ENCODE measurements around the gene TBC1D9. TPM values are rescaled to one million over a fixed set of nuclear protein-coding genes. Genes with fewer than 3 reads are reported as not detected.

The TBC1D9 gene
- total RNA-seq, 2 experiments from 2014 or later, result 0.20 to 0.33 TPM

- Histone ChIP-seq H3K4me1 (ENCODE audit: insufficient read depth, low read length) (no peaks in the 10 kb centered on the region), H3K36me3 (ENCODE audit: insufficient read depth, low read length) (no peaks in the 10 kb centered on the region), H3K27ac (ENCODE audit: low read depth in 1 of 2, low read length in 2 of 2) (no peak overlapping the region), H3K9me3 (ENCODE audit: control insufficient read depth in 1 of 2, insufficient read depth in 1 of 2, low read length in 2 of 2) (no peaks in the 10 kb centered on the region), H3K27me3 (ENCODE audit: control insufficient read depth in 1 of 2, insufficient read depth in 2 of 2, low read length in 2 of 2) (no peaks in the 10 kb centered on the region), H3K4me3 (ENCODE audit: low read length) (no peak overlapping the region)
- intact Hi-C loops (cut with DNase I, micrococcal nuclease), result no loop called here
- peaks cover 10% of the 10 kb centered on the region for H3K27me3 Mint-ChIP-seq
- no peak for ATAC-seq (ENCODE audit: poor library complexity)
- POLR2A ChIA-PET, result no interaction called here
- H3K27ac Mint-ChIP-seq, result no peak overlapping the region
- H3K36me3 Mint-ChIP-seq (ENCODE audit: low read depth), result no peaks in the 10 kb centered on the region
- no peak for TF ChIP-seq CTCF (IDR thresholded peaks at IDR 0.05)
- no peak for DNase-seq
- no peak overlapping the region for H3K4me3 Mint-ChIP-seq
- H3K9me3 Mint-ChIP-seq, result no peaks in the 10 kb centered on the region
- H3K4me1 Mint-ChIP-seq (ENCODE audit: low read depth), result no peaks in the 10 kb centered on the region
- CTCF ChIA-PET, result no interaction called here
Observed at GRCh38 chr4:140600408-140600807, 155.8 kb downstream of the TBC1D9 start.

GRCh38 chr4:140595065-140595464 lies 161.1 kb downstream of the TBC1D9 start:
- H3K9me3 Mint-ChIP-seq, result peaks cover 15% of the 10 kb centered on the region
- peaks cover 11% of the 10 kb centered on the region for H3K4me1 Mint-ChIP-seq (ENCODE audit: low read depth)
- no peak overlapping the region for H3K4me3 ChIP-seq (ENCODE audit: low read length)
- ChIA-PET POLR2A (no interaction called here), CTCF (no interaction called here)
- no peaks in the 10 kb centered on the region for H3K9me3 ChIP-seq (ENCODE audit: control insufficient read depth in 1 of 2, insufficient read depth in 1 of 2, low read length in 2 of 2)
- peaks cover 0 to 5% of the 10 kb centered on the region in 2 experiments for H3K27me3 ChIP-seq (ENCODE audit: control insufficient read depth in 1 of 2, insufficient read depth in 2 of 2, low read length in 2 of 2)
- intact Hi-C loops (cut with DNase I, micrococcal nuclease), result no loop called here
- ATAC-seq (ENCODE audit: poor library complexity), result no peak
- no peak overlapping the region for H3K4me3 Mint-ChIP-seq
- H3K27ac ChIP-seq (ENCODE audit: low read depth in 1 of 2, low read length in 2 of 2), result no peak overlapping the region
- no peak for TF ChIP-seq CTCF (IDR thresholded peaks at IDR 0.05)
- DNase-seq, result peak in 1 of 14 experiments; percentile 11
- no peaks in the 10 kb centered on the region for H3K36me3 ChIP-seq (ENCODE audit: insufficient read depth, low read length)
- H3K4me1 ChIP-seq (ENCODE audit: insufficient read depth, low read length), result no peaks in the 10 kb centered on the region
- H3K36me3 Mint-ChIP-seq (ENCODE audit: low read depth), result no peaks in the 10 kb centered on the region
- peaks cover 24% of the 10 kb centered on the region for H3K27me3 Mint-ChIP-seq
- H3K27ac Mint-ChIP-seq, result no peak overlapping the region

- CTCF ChIA-PET, result no interaction called here
- no peak for TF ChIP-seq CTCF (IDR thresholded peaks at IDR 0.05)
Observed at GRCh38 chr4:140584439-140584838, 171.7 kb downstream of the TBC1D9 start.

More at GRCh38 chr4:140584439-140584838, 171.7 kb downstream of the TBC1D9 start:
- POLR2A ChIA-PET, result interaction anchor here (0.7 kb wide), 1 partner anchor 8 kb away, joined by 3 read pairs; no protein-coding TSS in a partner anchor
- Mint-ChIP-seq H3K4me3 (no peak overlapping the region), H3K9me3 (no peaks in the 10 kb centered on the region), H3K27ac (no peak overlapping the region), H3K36me3 (ENCODE audit: low read depth) (no peaks in the 10 kb centered on the region), H3K4me1 (ENCODE audit: low read depth) (no peaks in the 10 kb centered on the region), H3K27me3 (peaks cover 13% of the 10 kb centered on the region)
- H3K27ac ChIP-seq (ENCODE audit: low read depth in 1 of 2, low read length in 2 of 2), result no peak overlapping the region
- H3K36me3 ChIP-seq (ENCODE audit: insufficient read depth, low read length), result no peaks in the 10 kb centered on the region
- H3K4me3 ChIP-seq (ENCODE audit: low read length), result no peak overlapping the region
- ATAC-seq (ENCODE audit: poor library complexity) (no peak), DNase-seq (no peak)
- no peaks in the 10 kb centered on the region for H3K4me1 ChIP-seq (ENCODE audit: insufficient read depth, low read length)
- peaks cover 6 to 8% of the 10 kb centered on the region in 2 experiments for H3K27me3 ChIP-seq (ENCODE audit: control insufficient read depth in 1 of 2, insufficient read depth in 2 of 2, low read length in 2 of 2)
- intact Hi-C loops (cut with DNase I, micrococcal nuclease), result no loop called here
- H3K9me3 ChIP-seq (ENCODE audit: control insufficient read depth in 1 of 2, insufficient read depth in 1 of 2, low read length in 2 of 2), result no peaks in the 10 kb centered on the region

All from CD4-positive, alpha-beta T cell (primary cell).